DLD1 (cell line): Measurements from ENCODE around the gene KARS1.

ENCODE experiments used
- in situ Hi-C: cut with HindIII; loops from 2 replicates; pipeline ENCODE4 v1.10.0; 2017; ENCODE audit warnings: low sequenced_read_pairs

KARS1 gene

GRCh38 chr16:75588716-75589115, 58.7 kb downstream of the KARS1 start:
- in situ Hi-C loops: no loop called here

- in situ Hi-C loops: no loop called here
Measured at GRCh38 chr16:75584108-75584507, 63.4 kb downstream of the KARS1 start.

- in situ Hi-C loops: no loop called here
Measured at GRCh38 chr16:75579281-75579834, 68.1 kb downstream of the KARS1 start.

GRCh38 chr16:75578725-75579124, 68.7 kb downstream of the KARS1 start:
- in situ Hi-C loops: no loop called here

- in situ Hi-C loops: no loop called here
Measured at GRCh38 chr16:75578212-75578611, 69.3 kb downstream of the KARS1 start.
